T-cell (primary cell): ENCODE results near the gene SPATA3. TPM values are rescaled to one million over a fixed set of nuclear protein-coding genes. Genes with fewer than 3 reads are reported as not detected.

ENCODE experiments used
- ATAC-seq, 4 experiments: fragments of 200-7000 bp in 3 of 4; fragments of 150-1000 bp in 1 of 4; cut with Tn5 transposase; replicated peaks in 1 of 4; 1 replicate in 3 of 4; 2 replicates in 1 of 4; pipeline ENCODE4 v1.10.0; 2021; ENCODE audit warnings: moderate library complexity in 3 of 4, mild to moderate bottlenecking in 2 of 4, moderate number of reproducible peaks in 1 of 4
- CTCF ChIA-PET, 2 donors: fragments of 300-600 bp; sonication (Branson Sonifier 250); formaldehyde crosslinking; loops; one replicate each; lab custom pipeline; 2022; ENCODE audit warnings: antibody characterized with exemption in 2 of 2; lab: Charles Lee
- POLR2A ChIA-PET, 2 donors: fragments of 300-600 bp; sonication (Branson Sonifier 250); formaldehyde crosslinking; loops; one replicate each; lab custom pipeline; 2022; ENCODE audit warnings: antibody characterized with exemption in 2 of 2; lab: Charles Lee
- DNase-seq, 35 experiments: peaks; one replicate each; pipeline versions ENCODE4 v3.0.0 to v3.0.0-alpha.2; 2013 to 2023
- H3K27ac ChIP-seq: one replicate; pipeline ENCODE4 v1.5.1; 2013; ENCODE audit warnings: low read length
- H3K27me3 ChIP-seq, 2 experiments: replicated peaks in 1 of 2; 1 replicate in 1 of 2; 2 replicates in 1 of 2; pipeline versions ENCODE4 v1.6.1 to v1.7.0; 2013; ENCODE audit warnings: low read length in 1 of 2, mixed read lengths in 1 of 2; ENCODE audit not compliant: control insufficient read depth in 2 of 2, insufficient read depth in 2 of 2; ENCODE audit errors: extremely low read depth in 1 of 2
- H3K36me3 ChIP-seq, 2 donors: 1 replicate in 1 of 2; 2 replicates in 1 of 2; pipeline versions ENCODE4 v1.6.1 to v1.7.0; 2013; ENCODE audit warnings: low read length in 1 of 2; ENCODE audit not compliant: control insufficient read depth in 2 of 2, insufficient read depth in 1 of 2; ENCODE audit errors: extremely low read depth in 1 of 2
- H3K4me1 ChIP-seq, 2 experiments: 1 replicate in 1 of 2; 2 replicates in 1 of 2; pipeline versions ENCODE4 v1.6.1 to v1.7.0; 2013; ENCODE audit warnings: low read length in 2 of 2, mixed read lengths in 1 of 2; ENCODE audit not compliant: insufficient read depth in 2 of 2, control insufficient read depth in 1 of 2; ENCODE audit errors: extremely low read depth in 1 of 2
- H3K4me3 ChIP-seq, 2 donors: 1 replicate in 1 of 2; 2 replicates in 1 of 2; pipeline versions ENCODE4 v1.5.1 to v1.7.0; 2013; ENCODE audit warnings: mild to moderate bottlenecking in 2 of 2, low read length in 1 of 2, moderate library complexity in 1 of 2; ENCODE audit not compliant: control insufficient read depth in 1 of 2; ENCODE audit errors: extremely low read depth in 1 of 2
- H3K9me3 ChIP-seq: 2 replicates; pipeline ENCODE4 v1.7.0; 2013
- H3K27ac Mint-ChIP-seq, 2 donors: one replicate each; pipeline ENCODE4 v1.8.0; 2020 to 2021; ENCODE audit warnings: mild to moderate bottlenecking in 2 of 2, mixed read lengths in 2 of 2
- H3K27me3 Mint-ChIP-seq, 2 donors: one replicate each; pipeline ENCODE4 v1.8.0; 2021 to 2022; ENCODE audit warnings: mixed read lengths in 2 of 2
- H3K36me3 Mint-ChIP-seq: one replicate; pipeline ENCODE4 v1.8.0; 2021; ENCODE audit warnings: mixed read lengths
- H3K4me1 Mint-ChIP-seq, 3 donors: one replicate each; pipeline ENCODE4 v1.8.0; 2020 to 2022; ENCODE audit warnings: mixed read lengths in 3 of 3, mild to moderate bottlenecking in 1 of 3
- H3K4me3 Mint-ChIP-seq, 3 donors: one replicate each; pipeline ENCODE4 v1.8.0; 2020 to 2022; ENCODE audit warnings: mild to moderate bottlenecking in 3 of 3, mixed read lengths in 3 of 3, moderate library complexity in 3 of 3
- H3K9me3 Mint-ChIP-seq, 3 donors: one replicate each; pipeline ENCODE4 v1.8.0; 2020 to 2022; ENCODE audit warnings: mixed read lengths in 3 of 3
- WGBS: methylation state at CpG from one replicate; pipeline ENCODE4 v1.1.5; 2013; ENCODE audit warnings: missing lambda C conversion rate; ENCODE audit not compliant: insufficient coverage; 5-methylcytosine and 5-hydroxymethylcytosine counted together
- total RNA-seq, 35 experiments: library from RNA in 6 of 35; stranded (reverse) in 6 of 35; fragments of 120-200 nt in 1 of 35; gene quantifications; one replicate each; pipeline versions ENCODE4 v1.2.1 to v1.2.4 and lab custom pipeline; 2013 to 2026

The SPATA3 gene
- total RNA-seq, 5 donors from 2014 or later (not counting 1 experiment from before 2014, with no cell fraction given), result not detected

- Mint-ChIP-seq H3K27me3 (peaks cover 9 to 30% of the 10 kb centered on the region in 2 donors), H3K4me3 (no peak overlapping the region), H3K4me1 (no peaks in the 10 kb centered on the region), H3K27ac (no peak overlapping the region), H3K9me3 (no peaks in the 10 kb centered on the region), H3K36me3 (no peaks in the 10 kb centered on the region)
- H3K27ac ChIP-seq, result no peak overlapping the region
- H3K9me3 ChIP-seq, result no peaks in the 10 kb centered on the region
- H3K27me3 ChIP-seq, result peaks cover 2 to 51% of the 10 kb centered on the region in 2 experiments
- WGBS, result no CpG with 5 or more reads among the region's 3 CpGs
- no peaks in the 10 kb centered on the region for H3K4me1 ChIP-seq
- no peaks in the 10 kb centered on the region for H3K36me3 ChIP-seq
- H3K4me3 ChIP-seq, result no peak overlapping the region
- CTCF ChIA-PET, result no interaction called here
- POLR2A ChIA-PET, result no interaction called here
- no peak for DNase-seq
- no peak for ATAC-seq
These were observed 16.5 kb downstream of the SPATA3 start for GRCh38 chr2:231012463-231012862.

DNA sequence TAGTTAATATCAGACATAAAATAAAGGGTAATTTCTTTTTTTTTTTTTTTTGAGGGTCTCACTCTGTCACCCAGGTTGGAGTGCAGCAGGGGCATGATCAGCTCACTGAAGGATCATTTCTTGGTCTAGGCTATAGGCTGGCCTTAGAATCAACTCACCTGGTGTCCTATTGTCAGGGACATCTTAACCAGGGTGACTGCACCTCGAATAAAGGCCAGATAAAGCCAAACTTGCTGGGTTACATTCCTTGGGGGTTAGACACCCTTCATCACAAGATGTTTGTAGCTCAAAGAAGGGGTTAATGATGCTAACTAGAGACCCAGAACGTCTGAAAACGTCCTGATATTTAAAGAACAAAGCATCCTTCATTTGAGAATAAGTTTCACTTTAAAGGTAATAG is 17.9 kb downstream of the SPATA3 start:
- Mint-ChIP-seq H3K27me3 (peaks cover 10 to 29% of the 10 kb centered on the region in 2 donors), H3K36me3 (no peaks in the 10 kb centered on the region), H3K4me3 (no peak overlapping the region), H3K9me3 (no peaks in the 10 kb centered on the region), H3K27ac (no peak overlapping the region), H3K4me1 (no peaks in the 10 kb centered on the region)
- no peaks in the 10 kb centered on the region for H3K9me3 ChIP-seq
- ATAC-seq (no peak), DNase-seq (no peak)
- POLR2A ChIA-PET, result no interaction called here
- 0% methylated on average over 1 of the region's 3 CpGs for WGBS
- CTCF ChIA-PET, result no interaction called here
- H3K27me3 ChIP-seq, result peaks cover 2 to 41% of the 10 kb centered on the region in 2 experiments
- no peaks in the 10 kb centered on the region for H3K4me1 ChIP-seq
- H3K36me3 ChIP-seq, result no peaks in the 10 kb centered on the region
- H3K4me3 ChIP-seq, result no peak overlapping the region
- H3K27ac ChIP-seq, result no peak overlapping the region

DNA sequence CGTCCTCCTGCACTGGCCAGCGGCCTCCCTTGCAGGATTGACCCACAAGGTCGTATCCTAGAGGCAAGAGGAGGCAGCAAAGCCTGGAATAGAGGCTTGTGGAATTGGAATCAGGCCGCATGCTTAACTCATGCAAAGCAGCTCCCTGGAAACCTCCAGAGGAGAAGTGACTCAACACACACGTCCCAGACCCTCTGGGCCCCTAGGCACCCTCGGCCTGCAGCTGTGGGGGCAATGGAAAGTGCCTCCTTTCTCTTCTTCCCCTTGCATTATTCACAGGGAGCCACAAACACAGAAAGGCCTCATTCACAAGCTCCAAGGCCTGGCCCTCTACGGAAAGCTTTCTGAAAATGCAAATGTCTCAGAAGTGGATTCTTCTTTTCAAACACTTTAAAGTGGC is 19.6 kb downstream of the SPATA3 start:
- no peak overlapping the region for H3K4me3 Mint-ChIP-seq

GRCh38 chr2:231015926-231016325 is 20.0 kb downstream of the SPATA3 start:
- 100% methylated on average over 1 of the region's 3 CpGs for whole genome bisulfite sequencing
- DNase-seq, result no peak
- Mint-ChIP-seq H3K27ac (no peak overlapping the region), H3K4me1 (no peaks in the 10 kb centered on the region), H3K4me3 (no peak overlapping the region), H3K36me3 (no peaks in the 10 kb centered on the region), H3K27me3 (peaks cover 12 to 27% of the 10 kb centered on the region in 2 donors), H3K9me3 (no peaks in the 10 kb centered on the region)
- no peak overlapping the region for H3K4me3 ChIP-seq
- CTCF ChIA-PET, result no interaction called here
- no peaks in the 10 kb centered on the region for H3K36me3 ChIP-seq
- H3K9me3 ChIP-seq, result no peaks in the 10 kb centered on the region
- peaks cover 2 to 35% of the 10 kb centered on the region in 2 experiments for H3K27me3 ChIP-seq
- no peak overlapping the region for H3K27ac ChIP-seq
- POLR2A ChIA-PET, result no interaction called here
- no peak for ATAC-seq
- H3K4me1 ChIP-seq, result no peaks in the 10 kb centered on the region

More for the DNA sequence above, 19.6 kb downstream of the SPATA3 start:
- H3K36me3 ChIP-seq, result no peaks in the 10 kb centered on the region
- Mint-ChIP-seq H3K36me3 (no peaks in the 10 kb centered on the region), H3K4me1 (no peaks in the 10 kb centered on the region), H3K27me3 (peaks cover 12 to 27% of the 10 kb centered on the region in 2 donors), H3K27ac (no peak overlapping the region), H3K9me3 (no peaks in the 10 kb centered on the region)
- H3K4me3 ChIP-seq, result no peak overlapping the region
- H3K9me3 ChIP-seq, result no peaks in the 10 kb centered on the region
- CTCF ChIA-PET, result no interaction called here
- DNase-seq (no peak), ATAC-seq (no peak)
- no peaks in the 10 kb centered on the region for H3K4me1 ChIP-seq
- POLR2A ChIA-PET, result no interaction called here
- WGBS, result 77% methylated on average over 6 of the region's 7 CpGs
- H3K27ac ChIP-seq, result no peak overlapping the region
- H3K27me3 ChIP-seq, result peaks cover 2 to 35% of the 10 kb centered on the region in 2 experiments

DNA sequence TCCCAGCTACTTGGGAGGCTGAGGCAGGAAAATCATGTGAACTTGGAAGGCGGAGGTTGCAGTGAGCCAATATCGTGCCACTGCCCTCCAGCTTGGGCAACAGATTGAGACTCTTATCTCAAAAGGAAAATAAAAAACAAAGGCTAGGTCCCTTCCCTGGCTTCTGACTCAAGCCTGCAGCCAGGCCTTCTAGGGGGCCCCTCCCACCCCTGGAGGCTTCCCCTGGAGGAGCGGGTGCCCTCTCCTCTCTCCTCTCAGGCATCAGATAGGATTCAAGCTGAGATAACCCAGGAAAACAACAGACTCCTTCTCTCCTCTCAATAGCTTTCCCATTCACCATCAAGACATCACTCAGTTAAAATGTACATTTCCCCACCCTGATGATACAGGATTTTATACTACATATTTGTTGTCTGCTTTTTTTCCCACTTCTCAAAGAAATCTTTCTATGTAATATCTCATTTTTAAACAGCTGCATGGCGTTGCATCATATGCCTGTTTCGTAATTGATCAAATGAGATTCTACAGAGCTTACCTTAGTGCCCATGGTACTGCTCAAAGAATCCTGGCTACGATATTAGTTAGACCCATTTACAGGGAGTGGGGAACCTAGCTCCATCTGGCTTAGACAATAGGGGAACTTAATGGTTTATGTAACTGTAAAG is 20.8 kb downstream of the SPATA3 start:
- Histone ChIP-seq H3K9me3 (no peaks in the 10 kb centered on the region), H3K4me3 (no peak overlapping the region), H3K36me3 (no peaks in the 10 kb centered on the region), H3K4me1 (no peaks in the 10 kb centered on the region), H3K27ac (no peak overlapping the region), H3K27me3 (peaks cover 2 to 32% of the 10 kb centered on the region in 2 experiments)
- Mint-ChIP-seq H3K4me3 (no peak overlapping the region), H3K4me1 (no peaks in the 10 kb centered on the region), H3K27me3 (peaks cover 12 to 25% of the 10 kb centered on the region in 2 donors), H3K9me3 (no peaks in the 10 kb centered on the region), H3K36me3 (no peaks in the 10 kb centered on the region), H3K27ac (no peak overlapping the region)
- ChIA-PET CTCF (interaction anchor here in 1 of 2 donors (0.7 kb wide), 1 partner anchor 1185 kb away, joined by 7 read pairs; no protein-coding TSS in a partner anchor), POLR2A (no interaction called here)
- WGBS, result 100% methylated on average over 2 of the region's 6 CpGs
- no peak for ATAC-seq
- no peak for DNase-seq

DNA sequence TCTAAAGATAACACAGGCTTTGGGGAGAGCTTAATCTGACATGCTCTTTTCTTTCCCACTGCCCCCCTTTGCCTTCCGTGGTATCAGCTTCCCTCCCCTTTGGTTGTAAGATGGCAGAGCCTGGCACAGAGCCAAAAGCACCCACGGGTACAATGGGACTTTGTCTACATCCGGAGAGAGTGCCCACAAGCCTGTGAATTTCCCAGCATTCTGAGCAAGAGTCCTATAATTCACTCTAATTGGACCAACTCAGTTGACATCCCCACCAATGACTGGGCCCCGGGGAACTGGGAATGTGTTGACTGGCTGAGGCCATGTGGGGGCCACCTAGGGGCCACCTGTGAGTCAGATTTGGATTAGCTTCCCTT is 21.3 kb downstream of the SPATA3 start:
- Histone ChIP-seq H3K4me3 (no peak overlapping the region), H3K27me3 (peaks cover 2 to 27% of the 10 kb centered on the region in 2 experiments), H3K9me3 (no peaks in the 10 kb centered on the region), H3K36me3 (no peaks in the 10 kb centered on the region), H3K4me1 (no peaks in the 10 kb centered on the region), H3K27ac (no peak overlapping the region)
- no peaks in the 10 kb centered on the region for H3K4me1 Mint-ChIP-seq
- ChIA-PET POLR2A (interaction anchor here in 1 of 2 donors (0.5 to 0.6 kb wide), 2 partner anchors 27 to 156 kb away, joined by 3 to 8 read pairs; no protein-coding TSS in a partner anchor), CTCF (no interaction called here)
- DNase-seq (peak in 3 of 35 experiments; percentile 6 to 23 (median 11)), ATAC-seq (no peak)
- H3K9me3 Mint-ChIP-seq, result no peaks in the 10 kb centered on the region
- H3K4me3 Mint-ChIP-seq, result no peak overlapping the region
- no peak overlapping the region for H3K27ac Mint-ChIP-seq
- H3K27me3 Mint-ChIP-seq, result peaks cover 12 to 25% of the 10 kb centered on the region in 2 donors
- no peaks in the 10 kb centered on the region for H3K36me3 Mint-ChIP-seq
- 0% methylated on average over 1 of the region's 4 CpGs for WGBS
